Psoas muscle (tissue), 8 donors: ENCODE results near the gene NENF. TPM values are rescaled to one million over a fixed set of nuclear protein-coding genes. Genes with fewer than 3 reads are reported as not detected.

Experiments
- ATAC-seq, 4 donors: fragments of 200-7000 bp; cut with Tn5 transposase; one replicate each; pipeline ENCODE4 v1.9.1; 2020; ENCODE audit warnings: moderate library complexity in 3 of 4, mild to moderate bottlenecking in 2 of 4
- DNase-seq, 2 donors: peaks; one replicate each; pipeline ENCODE4 v3.0.0-alpha.2; 2020
- H3K27ac ChIP-seq: fragments of 200-600 bp; one replicate; pipeline ENCODE4 v1.8.0; 2022
- H3K27me3 ChIP-seq, 3 donors: fragments of 200-600 bp in 1 of 3; one replicate each; pipeline versions ENCODE4 v1.6.1 to v1.8.0; 2013 to 2022; ENCODE audit warnings: low read length in 2 of 3, mild to moderate bottlenecking in 2 of 3, moderate library complexity in 1 of 3; ENCODE audit not compliant: insufficient read depth in 3 of 3
- H3K36me3 ChIP-seq, 2 donors: fragments of 200-600 bp in 1 of 2; one replicate each; pipeline versions ENCODE4 v1.6.1 to v1.8.0; 2013 to 2022; ENCODE audit warnings: low read depth in 1 of 2, mild to moderate bottlenecking in 1 of 2, moderate library complexity in 1 of 2; ENCODE audit not compliant: insufficient read depth in 1 of 2
- H3K4me1 ChIP-seq: fragments of 200-600 bp; one replicate; pipeline ENCODE4 v1.8.0; 2022
- H3K4me3 ChIP-seq: fragments of 200-600 bp; one replicate; pipeline ENCODE4 v1.8.0; 2022; ENCODE audit warnings: mild to moderate bottlenecking
- H3K9me3 ChIP-seq: fragments of 200-600 bp; one replicate; pipeline ENCODE4 v1.8.0; 2022
- CTCF ChIP-seq: fragments of 200-600 bp; IDR thresholded peaks from one replicate; pipeline ENCODE4 v1.8.0; 2022; ENCODE audit warnings: antibody characterized with exemption
- WGBS, 3 donors: extraction: QIAGEN DNeasy Blood & Tissue Kit; methylation state at CpG; one replicate each; pipeline versions ENCODE4 v1.1.6 to v1.1.7; 2013; 5-methylcytosine and 5-hydroxymethylcytosine counted together
- intact Hi-C, 2 donors: fragments of 100-400 bp; cut with DNase I; formaldehyde crosslinking; loops; one replicate each; pipeline versions ENCODE4 v1.11.0 to v1.14.2; 2022
- polyA plus RNA-seq, 3 donors: library from polyadenylated mRNA; stranded (reverse); fragments of 200-250 nt; gene quantifications; one replicate each; pipeline ENCODE4 v1.2.3, GENCODE V29; 2013
- total RNA-seq, 4 donors: library from RNA; stranded (reverse); fragmentation: NEBNext Ultra II Directional in 2 of 4; extraction: Animal tissue kit (Norgen Biotek cat#: 25700) in 2 of 4; gene quantifications; one replicate each; pipeline versions ENCODE4 v1.2.1 to v1.2.4, GENCODE V29; 2021 to 2023
- donor health status: healthy with polysubstance abuse.
- donor health status: DM: no; HTN: no; CAD: no; lungs with moderate emphysema.
- donor health status: Bipolar disorder and iron deficiency.
- donor health status: healthy.
- donor health status: DM: yes; HTN: yes; CAD: no.
- donor health status: DM: no; HTN: no; CAD: no.
- donor health status: DM: no; HTN: no; CAD: no.
- donor health status: DM: yes; HTN: yes; CAD: no.

The NENF gene
- total and polyA plus RNA-seq, 7 donors: 59.3 to 74.9 (median 64.2) TPM

DNA sequence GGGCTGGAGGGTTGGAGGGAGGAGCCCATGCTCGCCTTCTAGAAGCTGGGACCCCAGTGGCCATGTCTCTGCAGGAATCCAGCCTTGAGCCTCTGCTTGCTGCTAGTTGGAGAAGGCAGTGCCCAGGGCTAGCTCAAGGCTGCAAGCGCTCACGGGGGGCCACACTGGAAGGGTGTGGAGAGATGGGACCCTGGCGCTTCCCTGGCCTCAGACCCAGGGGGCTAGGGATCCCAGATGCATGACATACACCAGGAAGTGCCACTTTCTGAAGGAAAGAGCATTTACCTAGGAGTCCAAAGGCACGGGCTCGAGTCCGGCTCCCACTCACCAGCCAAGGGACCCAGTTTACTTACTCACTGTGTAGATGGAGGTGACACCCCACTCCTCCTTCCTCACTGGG, 32.6 kb downstream of the NENF start:
- H3K36me3 ChIP-seq: no peaks in the 10 kb centered on the region
- H3K9me3 ChIP-seq: no peaks in the 10 kb centered on the region
- no peak for ATAC-seq
- intact Hi-C loops: no loop called here
- WGBS, 3 donors: 96 to 98% (median 98%) methylated on average over 7 of the region's 7 CpGs
- H3K4me1 ChIP-seq: peaks cover 7% of the 10 kb centered on the region
- no peak for DNase-seq
- H3K4me3 ChIP-seq: no peak overlapping the region
- TF ChIP-seq CTCF: no peak
- no peak overlapping the region for H3K27ac ChIP-seq
- H3K27me3 ChIP-seq: no peaks in the 10 kb centered on the region

GRCh38 chr1:212466437-212466836, 33.7 kb downstream of the NENF start:
- Histone ChIP-seq H3K36me3 (no peaks in the 10 kb centered on the region), H3K4me1 (peaks cover 10% of the 10 kb centered on the region), H3K9me3 (no peaks in the 10 kb centered on the region), H3K27ac (no peak overlapping the region), H3K4me3 (no peak overlapping the region), H3K27me3 (no peaks in the 10 kb centered on the region)
- intact Hi-C loops: no loop called here
- 75 to 88% (median 84%) methylated on average over 2 of the region's 2 CpGs for WGBS, 3 donors
- DNase-seq (no peak), ATAC-seq (no peak)
- no peak for TF ChIP-seq CTCF

GRCh38 chr1:212466898-212467650, 34.4 kb downstream of the NENF start:
- ATAC-seq (no peak), DNase-seq (no peak)
- no peak for TF ChIP-seq CTCF
- Histone ChIP-seq H3K4me3 (no peak overlapping the region), H3K27me3 (no peaks in the 10 kb centered on the region), H3K4me1 (peaks cover 10% of the 10 kb centered on the region), H3K27ac (no peak overlapping the region), H3K36me3 (no peaks in the 10 kb centered on the region), H3K9me3 (no peaks in the 10 kb centered on the region)
- 65 to 76% (median 70%) methylated on average over 11 of the region's 11 CpGs for WGBS, 3 donors
- intact Hi-C loops: no loop called here

- TF ChIP-seq CTCF: no peak
- 81 to 95% (median 90%) methylated on average over 6 of the region's 6 CpGs for WGBS, 3 donors
- Histone ChIP-seq H3K27me3 (no peaks in the 10 kb centered on the region), H3K9me3 (no peaks in the 10 kb centered on the region), H3K4me1 (peaks cover 10% of the 10 kb centered on the region), H3K27ac (no peak overlapping the region), H3K4me3 (no peak overlapping the region), H3K36me3 (no peaks in the 10 kb centered on the region)
- ATAC-seq (no peak), DNase-seq (no peak)
- intact Hi-C loops: no loop called here
Measured at GRCh38 chr1:212467843-212468482, 35.2 kb downstream of the NENF start.
